Fibroblast of skin of right biceps (primary cell): Measurements from ENCODE around the gene PRL.

Experiments
- DNase-seq: peaks from one replicate; pipeline ENCODE4 v3.0.0-alpha.2; 2013

Gene PRL

DNA sequence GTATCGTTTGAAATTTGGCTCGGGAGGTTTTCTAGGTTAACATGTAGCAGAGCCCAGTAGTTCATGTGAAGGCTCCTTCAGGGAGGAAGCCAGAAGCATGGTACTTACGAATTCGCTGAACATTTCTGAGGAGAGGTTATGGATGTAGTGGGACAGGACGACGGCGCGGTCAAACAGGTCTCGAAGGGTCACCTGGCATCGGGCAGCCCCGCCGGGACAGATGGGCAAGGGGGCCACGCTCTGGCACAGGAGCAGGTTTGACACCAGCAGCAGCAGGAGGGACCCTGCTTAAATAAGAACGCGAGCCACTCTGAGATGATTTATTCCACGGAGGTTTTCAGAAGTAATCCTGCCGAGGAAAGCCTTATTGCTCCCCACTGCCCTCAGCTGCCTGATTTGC lies 2.5 kb downstream of the PRL start:
- DNase-seq, result no peak

DNA sequence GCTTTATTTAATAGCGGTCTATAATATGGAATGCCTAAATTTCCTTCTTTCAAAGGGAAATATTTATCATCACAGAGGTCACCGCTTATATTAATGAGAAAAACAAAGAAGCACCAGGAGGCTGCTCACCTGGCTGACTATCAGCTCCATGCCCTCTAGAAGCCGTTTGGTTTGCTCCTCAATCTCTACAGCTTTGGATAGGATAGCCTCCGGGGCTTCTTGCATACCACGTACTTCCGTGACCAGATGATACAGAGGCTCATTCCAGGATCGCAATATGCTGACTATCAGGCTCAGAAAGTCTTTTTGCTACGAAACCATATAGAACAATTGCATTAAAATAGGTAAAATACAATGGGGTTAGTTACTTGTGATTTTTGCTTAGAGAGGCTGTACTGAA lies 6.8 kb downstream of the PRL start:
- DNase-seq, result no peak

DNA sequence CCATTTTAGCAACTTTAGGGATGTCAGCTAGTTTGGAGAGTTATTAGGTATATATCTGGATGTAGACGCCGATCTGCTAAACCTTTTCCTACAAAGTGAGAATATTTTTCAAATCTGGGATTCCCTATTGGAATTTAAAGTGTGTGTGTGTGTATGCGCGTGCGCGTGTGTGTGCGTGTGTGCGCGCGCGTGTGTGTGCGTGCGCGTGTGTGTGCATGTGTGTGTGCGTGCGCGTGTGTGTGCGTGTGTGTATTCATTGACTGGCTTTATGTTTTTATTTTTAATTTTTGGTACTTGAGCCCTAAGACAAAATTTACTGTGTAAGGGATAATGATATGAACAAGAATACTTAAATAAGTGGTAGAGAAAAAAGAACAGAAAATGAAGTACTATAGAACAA lies 8.1 kb downstream of the PRL start:
- DNase-seq, result no peak

DNA sequence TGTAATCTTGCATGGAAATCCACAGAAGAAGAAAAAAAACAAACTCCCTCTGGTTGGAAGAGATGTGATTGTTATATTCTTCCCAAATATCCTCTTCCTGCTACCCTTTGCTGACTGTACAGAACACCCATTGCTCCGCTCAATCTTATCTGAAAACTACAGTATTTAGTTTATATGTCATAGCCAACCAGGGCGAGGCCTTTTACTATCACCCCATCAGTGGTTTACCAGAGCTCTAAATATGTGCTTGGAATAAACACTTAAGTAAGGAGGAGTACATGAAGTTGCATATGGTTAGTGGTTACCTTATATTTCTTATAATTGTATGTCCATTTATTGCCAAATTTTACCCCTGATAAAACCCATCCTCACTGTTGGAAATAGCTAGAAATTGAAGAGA lies 12.2 kb downstream of the PRL start:
- no peak for DNase-seq

DNA sequence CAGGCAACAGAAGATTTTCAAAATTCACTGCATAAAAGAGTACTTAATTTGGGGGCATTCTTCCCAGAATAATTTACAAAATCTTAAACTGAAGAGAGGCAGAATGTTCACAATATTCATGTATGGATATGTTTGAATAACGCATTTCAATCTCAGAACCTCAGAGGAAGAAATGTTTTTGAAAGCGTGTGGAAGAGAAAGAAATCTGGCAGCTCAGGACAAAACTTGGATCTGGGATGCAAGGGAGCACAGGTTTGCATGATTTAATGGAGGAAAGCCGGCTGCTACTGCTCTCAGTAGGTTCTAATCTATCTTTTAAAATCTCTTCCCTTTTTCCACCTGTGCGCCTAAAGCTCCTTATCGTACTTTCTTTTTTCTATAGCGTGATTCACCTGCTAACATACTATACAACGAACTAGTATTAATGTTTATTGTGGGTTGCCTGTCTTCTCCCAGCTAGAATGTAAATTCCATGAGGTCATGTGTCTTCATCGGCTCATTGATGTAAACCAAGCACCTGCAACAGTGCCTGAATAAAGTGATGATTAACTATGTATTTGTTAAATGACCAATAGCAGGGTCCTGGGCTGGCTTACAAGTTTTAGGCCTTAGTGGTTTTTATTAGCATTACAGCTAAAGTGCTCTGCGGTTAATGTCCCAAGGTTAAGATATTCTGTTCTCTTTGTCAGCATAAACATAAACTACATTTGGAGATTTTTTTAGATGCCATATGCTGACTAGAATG lies 15.3 kb downstream of the PRL start:
- no peak for DNase-seq

DNA sequence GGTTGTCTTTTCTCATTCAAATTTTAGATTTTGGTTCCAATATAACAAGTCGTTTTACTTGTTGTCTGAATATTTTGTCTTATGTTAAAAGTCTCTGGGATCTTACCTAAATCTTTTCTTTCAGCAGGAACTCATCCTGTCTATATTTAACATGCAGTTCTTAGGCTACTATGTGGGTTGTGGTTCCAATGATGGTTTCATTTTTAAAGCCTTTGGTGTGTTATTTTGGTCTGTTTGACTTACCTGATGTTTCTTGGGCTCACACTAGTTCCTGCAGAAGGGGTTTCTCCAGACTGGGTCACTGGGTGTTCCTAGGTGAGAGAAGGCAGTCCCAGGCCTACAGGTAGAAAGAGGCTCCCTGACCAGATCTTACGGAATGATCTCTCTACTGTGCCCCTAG lies 17.4 kb downstream of the PRL start:
- DNase-seq, result no peak

DNA sequence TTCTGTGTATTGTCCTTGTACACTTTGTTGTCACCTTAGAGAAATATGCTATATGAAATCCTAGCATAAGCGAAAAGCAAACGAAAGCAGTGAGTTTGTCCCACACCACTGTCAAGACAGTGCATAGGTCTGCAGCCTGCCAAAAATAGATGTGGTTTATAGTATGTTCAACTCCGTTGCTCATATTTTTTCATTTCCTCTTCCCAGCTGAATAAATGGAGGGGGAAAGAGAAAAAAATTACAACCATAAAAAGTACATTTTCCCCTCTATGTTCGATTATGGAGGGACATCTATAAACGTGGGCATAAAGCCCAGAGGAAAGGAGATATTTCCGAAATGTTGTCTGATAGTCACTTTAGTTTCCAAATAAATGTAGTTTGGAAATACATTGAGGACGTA lies 25.8 kb downstream of the PRL start:
- peak; percentile 47 for DNase-seq

DNA sequence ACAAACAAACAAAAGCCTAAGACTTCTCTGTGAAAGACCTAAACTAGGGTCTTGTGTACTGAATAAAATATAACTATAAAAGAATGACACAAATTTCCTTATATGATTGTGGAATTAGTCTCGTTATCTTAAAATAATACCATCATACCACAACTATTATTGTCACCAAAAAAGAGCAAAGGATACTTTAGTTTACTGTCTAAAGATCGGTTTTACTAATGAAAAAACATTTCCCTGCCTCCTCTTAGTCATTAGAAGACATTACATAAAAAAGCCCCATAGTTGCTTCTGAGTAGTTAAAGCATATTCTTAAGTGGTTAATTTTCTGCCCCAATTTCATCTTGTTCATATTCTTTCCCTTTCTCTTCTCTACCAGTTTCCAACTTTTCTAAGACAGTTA lies 33.1 kb downstream of the PRL start:
- no peak for DNase-seq

DNA sequence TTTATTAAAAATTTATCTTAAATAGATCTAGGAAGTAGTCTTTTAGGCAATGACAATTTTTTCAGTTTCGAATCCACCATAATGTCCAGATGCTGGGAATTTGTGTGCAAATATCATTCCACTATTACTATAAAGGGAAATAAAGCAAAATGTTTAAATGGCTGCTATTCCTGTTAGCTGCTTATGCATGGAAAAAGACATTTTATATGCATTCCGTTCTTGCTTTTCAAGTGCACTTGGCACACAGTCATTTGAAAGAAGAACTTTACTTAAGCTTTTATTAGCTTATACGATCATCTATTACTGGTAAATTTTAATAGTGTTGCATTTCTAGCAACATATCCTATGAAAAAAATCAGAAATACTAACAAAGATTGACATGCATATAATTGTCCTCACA lies 42.0 kb downstream of the PRL start:
- no peak for DNase-seq

DNA sequence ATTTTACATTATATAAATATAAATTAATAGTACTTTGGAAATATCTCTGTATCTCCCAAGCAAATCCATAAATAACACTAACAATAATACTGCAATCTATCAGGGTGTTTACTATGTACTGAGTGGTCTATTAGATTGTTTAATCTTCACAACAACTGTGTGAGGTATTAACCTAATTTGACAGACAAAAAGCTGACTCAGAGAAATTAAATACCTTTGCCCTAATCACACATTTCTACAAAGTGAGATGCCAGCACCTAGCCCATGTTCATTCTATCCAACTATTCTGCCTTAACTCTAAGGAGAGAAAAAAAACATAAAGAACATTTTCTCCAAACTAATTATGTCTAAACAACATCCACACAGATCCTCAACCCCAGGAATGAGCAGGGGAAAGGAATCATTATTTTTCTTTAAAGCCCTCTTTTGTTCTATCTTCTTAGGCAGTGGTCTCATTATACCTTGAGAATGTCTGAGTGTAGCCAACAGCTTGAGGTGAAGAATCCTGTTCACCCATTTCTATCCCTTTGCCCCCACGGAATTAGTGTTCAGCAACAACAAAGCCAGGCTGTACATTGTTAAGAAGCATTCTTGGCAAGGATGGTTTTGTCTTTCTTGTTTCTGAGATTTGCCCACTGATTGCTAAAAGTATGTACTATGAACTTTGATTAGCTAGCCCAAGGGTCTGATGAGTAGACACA lies 42.7 kb downstream of the PRL start:
- no peak for DNase-seq

DNA sequence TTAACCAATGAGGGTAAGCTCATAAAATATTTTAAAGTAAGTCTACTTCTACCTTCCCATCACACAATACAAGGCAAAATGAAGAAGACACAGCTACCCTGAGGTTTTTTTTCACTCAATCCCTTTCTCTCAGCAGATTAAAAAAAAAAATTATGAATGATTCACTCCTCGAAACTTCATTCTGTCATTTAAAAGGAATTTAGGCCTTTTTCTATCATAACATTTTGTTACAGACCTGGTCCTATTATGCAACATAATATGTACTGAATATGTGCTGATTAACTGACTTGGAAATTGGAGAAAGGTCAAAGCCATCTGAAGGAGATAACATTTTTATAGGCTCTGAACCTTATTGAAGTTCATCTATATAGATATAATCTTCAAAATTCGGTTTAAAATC lies 45.5 kb downstream of the PRL start:
- peak; percentile 81 for DNase-seq

DNA sequence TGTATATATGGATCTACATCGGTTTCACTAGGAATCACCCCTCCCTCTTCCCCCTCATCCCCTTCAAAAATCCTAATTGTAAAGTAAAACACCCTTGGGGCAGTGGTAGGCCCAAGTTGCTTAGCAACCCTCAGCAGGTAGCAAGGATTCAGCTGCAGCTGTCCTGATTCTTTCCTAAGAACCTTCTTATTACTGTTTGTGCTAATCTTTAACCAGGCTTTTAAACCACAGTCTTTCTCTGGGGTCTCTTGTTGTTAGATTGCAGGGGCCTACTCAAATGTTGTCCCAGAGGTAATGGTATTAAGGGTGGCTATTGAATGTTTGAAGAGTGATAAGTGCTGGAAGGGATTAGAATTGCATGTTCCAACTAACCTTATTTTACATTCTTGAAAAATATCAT lies 46.4 kb downstream of the PRL start:
- DNase-seq, result no peak

DNA sequence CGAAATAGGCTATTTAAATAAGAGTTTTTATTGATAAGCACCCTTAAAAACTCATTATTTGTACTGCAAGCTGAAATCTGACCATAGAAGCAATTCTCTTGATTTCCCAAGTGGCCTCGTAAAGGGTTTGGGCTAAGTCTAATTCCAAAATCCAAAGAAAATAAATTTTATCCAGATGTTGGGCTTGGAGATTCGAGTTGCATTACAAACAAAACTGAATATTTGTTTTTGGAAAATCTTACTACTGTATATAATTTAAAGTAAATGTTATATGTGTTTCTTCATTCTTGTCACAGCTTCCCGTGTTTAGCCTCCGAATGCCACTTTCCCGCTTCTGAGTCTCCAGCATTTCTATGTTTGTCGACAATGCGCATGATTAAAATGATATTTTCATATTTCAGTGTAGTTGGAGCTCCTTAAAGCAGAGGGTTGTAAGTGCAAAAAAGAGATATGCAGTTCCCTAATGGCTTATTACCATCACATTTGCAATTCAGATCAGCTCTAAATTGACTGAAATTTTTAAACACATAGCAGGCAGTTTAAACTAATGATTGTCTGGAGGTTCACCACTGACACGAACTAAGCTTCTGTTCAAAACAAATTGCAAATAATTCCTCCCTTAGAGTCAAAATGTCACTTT lies 47.0 kb downstream of the PRL start:
- DNase-seq, result no peak

DNA sequence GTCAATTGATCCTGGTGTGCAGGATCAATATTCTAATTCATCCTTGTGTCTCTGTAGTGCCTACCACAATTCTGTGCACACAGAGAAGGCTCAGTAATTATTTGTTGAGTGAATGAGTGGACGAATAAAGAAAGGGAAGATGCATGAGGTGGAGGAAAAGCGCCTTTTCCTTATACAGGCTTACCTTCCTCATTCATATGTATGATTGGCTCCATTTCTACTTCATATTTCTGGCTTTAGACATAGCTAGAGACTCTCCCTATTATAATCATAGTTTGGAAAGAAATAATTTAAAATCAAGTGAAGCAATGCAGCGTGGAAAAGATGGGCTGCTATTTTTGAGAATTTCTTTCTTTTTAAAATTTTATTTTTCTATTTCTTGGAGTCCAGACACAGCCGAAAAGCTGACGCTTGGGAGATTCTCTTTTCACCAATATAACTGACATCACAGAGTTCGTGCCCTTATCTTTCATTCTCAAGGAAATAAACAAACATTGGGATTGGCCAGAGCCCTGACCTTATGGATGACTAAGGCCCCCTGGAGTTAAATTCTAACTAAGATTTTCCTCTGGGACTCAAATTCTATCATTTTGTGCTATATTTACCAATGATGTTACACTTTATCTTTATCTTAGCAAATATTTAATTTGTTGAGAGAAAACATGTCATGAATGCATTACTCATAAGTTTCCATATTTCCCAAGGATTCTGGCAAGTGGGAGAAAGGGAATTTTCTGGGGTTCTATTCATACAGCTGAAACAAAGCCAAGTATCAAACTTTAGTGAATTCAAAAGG lies 48.1 kb downstream of the PRL start:
- peak; percentile 82 for DNase-seq

DNA sequence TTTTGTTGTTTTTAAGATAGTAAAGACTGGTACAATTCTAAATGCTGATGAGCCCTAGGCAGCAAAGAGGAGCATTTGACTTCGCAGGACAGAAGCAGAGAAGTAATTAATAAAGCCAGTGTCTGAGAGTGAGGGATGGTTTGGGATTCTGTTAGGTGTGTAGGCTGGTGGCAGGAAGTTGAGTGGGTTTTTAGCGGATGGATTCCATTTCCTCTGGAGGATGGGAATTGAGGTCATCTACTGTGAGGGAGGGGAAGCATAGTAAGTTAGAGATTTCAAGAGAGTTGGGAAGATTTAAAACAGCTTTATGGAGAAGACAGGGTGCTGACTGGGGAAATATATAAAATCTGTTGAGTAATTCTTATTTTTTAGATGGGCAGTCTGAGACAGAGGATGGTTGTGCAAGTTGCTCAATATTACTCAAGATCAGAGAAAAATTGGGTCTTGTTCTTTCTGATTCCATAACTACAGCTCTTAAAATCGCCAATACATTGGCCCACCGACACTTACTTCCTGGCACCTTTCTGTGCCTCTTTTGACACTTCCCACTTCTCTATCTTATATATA lies 48.8 kb downstream of the PRL start:
- peak; percentile 27 for DNase-seq

DNA sequence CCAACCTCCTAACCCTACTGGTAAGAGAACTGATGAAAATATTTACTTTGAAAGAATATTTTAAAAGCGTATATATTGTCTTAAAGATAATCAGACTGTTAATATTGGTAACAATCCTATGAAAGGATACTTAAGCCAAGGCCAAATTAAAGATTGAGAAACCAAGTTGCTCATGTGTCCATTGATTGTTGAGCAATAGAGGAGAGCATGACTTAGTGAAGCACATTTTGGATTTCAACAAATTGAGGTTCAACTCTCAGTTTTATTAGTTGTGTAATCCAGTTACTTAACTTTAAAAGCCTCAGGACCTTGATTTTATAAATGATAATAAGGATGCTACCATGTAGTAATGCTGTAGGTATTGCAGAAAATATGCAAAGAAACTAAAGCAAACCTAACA lies 56.8 kb downstream of the PRL start:
- no peak for DNase-seq

DNA sequence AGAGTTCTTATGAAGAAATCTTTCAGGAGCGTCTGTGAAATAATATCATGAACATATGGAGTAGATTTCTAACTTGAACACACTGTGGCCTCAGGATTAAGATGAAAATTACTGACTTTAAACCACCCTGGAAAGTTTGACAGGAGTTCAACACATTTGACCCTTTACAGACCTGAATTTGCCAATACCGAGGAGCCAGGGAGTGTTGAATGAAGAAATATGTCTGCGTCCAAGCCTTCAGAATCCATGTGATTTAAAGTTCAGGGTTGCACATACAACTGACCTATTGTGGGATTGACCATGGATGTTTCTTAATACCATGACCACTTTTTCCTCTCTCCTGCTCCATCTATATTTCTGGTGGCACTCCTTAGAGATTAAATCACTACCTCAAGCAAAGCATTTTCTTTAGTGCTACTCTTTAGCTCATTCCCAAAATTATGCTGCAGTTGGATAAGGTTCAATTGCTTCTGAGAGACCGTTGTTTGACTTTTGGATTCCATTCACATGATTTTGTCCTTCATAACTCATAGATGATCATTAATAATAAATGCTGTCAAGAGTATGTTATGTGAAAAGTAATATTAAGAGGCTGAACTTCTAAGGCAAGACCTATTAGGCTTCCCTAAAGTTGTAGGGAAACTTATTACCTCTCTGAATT lies 57.4 kb downstream of the PRL start:
- peak; percentile 81 for DNase-seq

DNA sequence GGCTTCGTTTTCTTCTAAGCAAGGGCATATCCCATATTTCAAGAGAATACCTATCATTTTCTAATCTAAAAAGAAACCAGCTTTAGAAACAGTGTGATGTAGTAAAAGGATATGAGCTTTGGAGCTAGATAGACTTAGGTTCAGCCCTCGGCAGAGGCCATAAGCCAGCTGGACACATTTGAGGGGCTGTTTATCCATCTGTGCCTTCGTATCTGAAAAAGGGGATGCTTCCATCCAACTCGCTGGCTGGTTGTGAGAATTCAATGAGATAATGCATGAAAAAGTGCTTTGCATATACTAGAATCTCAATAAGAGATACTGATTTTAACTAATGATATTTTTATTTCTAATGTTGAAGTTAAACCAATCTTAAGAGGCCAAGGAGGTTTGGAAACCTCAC lies 58.0 kb downstream of the PRL start:
- no peak for DNase-seq

DNA sequence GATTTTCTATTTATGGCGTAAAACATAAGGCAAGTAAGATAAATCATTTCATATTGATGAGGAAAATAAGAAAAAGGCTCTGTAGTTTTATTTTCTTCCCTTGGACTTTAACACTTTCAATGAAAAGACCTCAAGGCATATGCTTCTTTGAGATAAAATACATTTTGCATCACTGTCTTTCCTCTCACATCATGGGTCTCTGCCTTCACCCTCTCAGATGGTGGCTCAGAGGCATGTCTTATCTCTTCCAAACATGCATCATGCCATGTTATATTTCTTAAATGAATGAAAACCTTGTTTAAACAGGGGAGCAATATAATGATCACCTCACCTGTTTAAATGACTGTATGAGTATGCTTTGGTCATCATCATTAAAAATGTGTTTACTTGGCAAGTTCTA lies 59.3 kb downstream of the PRL start:
- DNase-seq, result no peak
